Endothelial cell of umbilical vein (primary cell): ENCODE measurements around the gene MCF2L. TPM values are rescaled to one million over a fixed set of nuclear protein-coding genes. Genes with fewer than 3 reads are reported as not detected.

ENCODE experiments used
- BruUV-seq: library from RNA; stranded (reverse); fragments of 400-500 nt; replicated peaks from 2 replicates; lab custom pipeline; 2021; lab: Mats Ljungman, UMichigan
- CTCF ChIA-PET: fragments of 300-600, 350-600 bp; sonication (Branson Sonifier 250); formaldehyde crosslinking; loops from one replicate; lab custom pipeline; 2021; ENCODE audit warnings: antibody characterized with exemption, inconsistent platforms; lab: Charles Lee
- POLR2A ChIA-PET: fragments of 300-600, 350-600 bp; sonication (Branson Sonifier 250); formaldehyde crosslinking; loops from one replicate; lab custom pipeline; 2021; ENCODE audit warnings: antibody characterized with exemption, inconsistent platforms; lab: Charles Lee
- DNase-seq: peaks from one replicate; pipeline ENCODE4 v3.0.0-alpha.2; 2011; ENCODE audit warnings: low read depth, low spot score
- FAIRE-seq: peaks from 2 replicates; lab custom pipeline; 2011; peaks lifted over from hg19 to GRCh38; lab: Jason Lieb, UNC
- H2AFZ ChIP-seq: 2 replicates; pipeline ENCODE4 v1.6.0; 2012; ENCODE audit warnings: low read depth, low read length, control low read depth, inconsistent platforms
- H3K27ac ChIP-seq: 2 replicates; pipeline ENCODE4 v1.5.1; 2011; ENCODE audit warnings: low read depth, mild to moderate bottlenecking, control low read depth, low read length, moderate library complexity; ENCODE audit not compliant: insufficient read depth
- H3K27me3 ChIP-seq, 2 experiments: 2 replicates each; pipeline versions ENCODE4 v1.6.0 to v1.6.1; 2011; ENCODE audit warnings: low read length in 2 of 2, mixed read lengths in 1 of 2; ENCODE audit not compliant: control insufficient read depth in 2 of 2, insufficient read depth in 2 of 2
- H3K36me3 ChIP-seq, 2 experiments: 2 replicates in 1 of 2; 3 replicates in 1 of 2; pipeline ENCODE4 v1.5.1; 2011; ENCODE audit warnings: low read length in 2 of 2, mild to moderate bottlenecking in 1 of 2, moderate library complexity in 1 of 2; ENCODE audit not compliant: control insufficient read depth in 2 of 2, insufficient read depth in 2 of 2; ENCODE audit errors: extremely low read depth in 1 of 2
- H3K4me1 ChIP-seq: 3 replicates; pipeline ENCODE4 v1.5.1; 2011; ENCODE audit warnings: mild to moderate bottlenecking, low read length; ENCODE audit not compliant: control insufficient read depth, insufficient read depth; ENCODE audit errors: extremely low read depth
- H3K4me2 ChIP-seq: 2 replicates; pipeline ENCODE4 v1.6.1; 2011; ENCODE audit warnings: low read length, control low read depth, mixed read lengths; ENCODE audit not compliant: insufficient read depth
- H3K4me3 ChIP-seq, 3 experiments: fragments of 200-600 bp in 1 of 3; sonication (generic), shearing (Covaris generic) in 1 of 3; replicated peaks in 1 of 3; 2 replicates each; pipeline ENCODE4 v1.5.1; 2011 to 2016; ENCODE audit warnings: control low read depth in 3 of 3, low read length in 3 of 3, mild to moderate bottlenecking in 2 of 3, inconsistent platforms in 1 of 3, low read depth in 1 of 3, moderate library complexity in 1 of 3; ENCODE audit not compliant: insufficient read depth in 1 of 3
- H3K79me2 ChIP-seq: 2 replicates; pipeline ENCODE4 v1.6.0; 2012; ENCODE audit warnings: low read length, inconsistent platforms; ENCODE audit not compliant: control insufficient read depth, insufficient read depth
- H3K9ac ChIP-seq: replicated peaks from 2 replicates; pipeline ENCODE3; 2011; ENCODE audit warnings: low read length, control low read depth; ENCODE audit not compliant: insufficient read depth; ENCODE audit errors: extremely low read depth
- H3K9me1 ChIP-seq: replicated peaks from 3 replicates; pipeline ENCODE4 v1.6.0; 2011; ENCODE audit warnings: mild to moderate bottlenecking, low read length; ENCODE audit not compliant: control insufficient read depth, insufficient read depth; ENCODE audit errors: extremely low read depth
- H3K9me3 ChIP-seq: replicated peaks from 2 replicates; pipeline ENCODE4 v1.5.1; 2012; ENCODE audit warnings: low read length, inconsistent platforms; ENCODE audit not compliant: control insufficient read depth, insufficient read depth
- H4K20me1 ChIP-seq: replicated peaks from 2 replicates; pipeline ENCODE3; 2011; ENCODE audit warnings: mild to moderate bottlenecking, low read length; ENCODE audit not compliant: control insufficient read depth, insufficient read depth; ENCODE audit errors: extremely low read depth
- CTCF ChIP-seq, 2 donors: IDR thresholded peaks; 1 replicate in 1 of 2; 2 replicates in 1 of 2; pipeline ENCODE4 v1.5.1; 2011; ENCODE audit warnings: low read length in 2 of 2, mild to moderate bottlenecking in 2 of 2, moderate library complexity in 2 of 2, control low read depth in 1 of 2, inconsistent platforms in 1 of 2, low read depth in 1 of 2; ENCODE audit not compliant: insufficient read depth in 1 of 2; ENCODE audit errors: extremely low read depth in 1 of 2
- EZH2 ChIP-seq: IDR thresholded peaks from 2 replicates; pipeline ENCODE4 v1.6.1; 2012; ENCODE audit warnings: borderline replicate concordance, low read depth, mild to moderate bottlenecking, moderate library complexity, low read length, inconsistent platforms; ENCODE audit not compliant: severe bottlenecking
- FOS ChIP-seq: IDR thresholded peaks from 2 replicates; pipeline ENCODE4 v1.6.1; 2011; ENCODE audit warnings: mild to moderate bottlenecking, low read length, moderate library complexity, borderline replicate concordance; ENCODE audit not compliant: insufficient read depth
- GATA2 ChIP-seq: IDR thresholded peaks from 2 replicates; pipeline ENCODE4 v1.7.0; 2011; ENCODE audit warnings: low read depth, mild to moderate bottlenecking, moderate library complexity, mixed read lengths, low read length; ENCODE audit not compliant: insufficient read length, insufficient read depth
- JUN ChIP-seq: IDR thresholded peaks from 2 replicates; pipeline ENCODE4 v1.6.1; 2011; ENCODE audit warnings: borderline replicate concordance, low read depth; ENCODE audit not compliant: insufficient read length, insufficient read depth
- MYC ChIP-seq: IDR thresholded peaks from one replicate; pipeline ENCODE4 v1.6.1; 2011; ENCODE audit warnings: mild to moderate bottlenecking, low read depth, low read length
- POLR2A ChIP-seq: IDR thresholded peaks from 2 replicates; pipeline ENCODE4 v1.6.1; 2012; ENCODE audit warnings: low read depth, mild to moderate bottlenecking, control low read depth, low read length
- POLR2AphosphoS5 ChIP-seq: IDR thresholded peaks from 2 replicates; pipeline ENCODE4 v1.6.1; 2012; ENCODE audit warnings: low read depth, mild to moderate bottlenecking, control low read depth, low read length, moderate library complexity; ENCODE audit not compliant: insufficient read depth
- dilution Hi-C: fragments of 300-500 bp; cut with MboI; formaldehyde crosslinking; loops from one replicate; pipeline ENCODE4 v1.15.0; 2019; ENCODE audit warnings: low sequenced_read_pairs; ENCODE audit not compliant: extremely low pct_ligation_motif_present
- intact Hi-C: fragments of 100-400 bp; cut with micrococcal nuclease; formaldehyde crosslinking; loops from one replicate; pipeline ENCODE4 v1.10.0; 2022
- polyA plus RNA-seq, 4 experiments: library from polyadenylated mRNA; depleted of rRNA in 3 of 4; stranded (reverse) in 3 of 4; unstranded in 1 of 4; fragments of >200 nt; gene quantifications; 2 replicates each; pipeline versions ENCODE4 v1.2.1 to v1.2.3, GENCODE V29; 2011 to 2012; ENCODE audit warnings: missing spikeins in 1 of 4
- total RNA-seq: library from RNA; stranded (reverse); gene quantifications from 2 replicates; pipeline ENCODE4 v1.2.3, GENCODE V29; 2021
- TF ChIP-seq, protein P1 (sequence below): IDR thresholded peaks from 2 replicates; pipeline ENCODE4 v1.6.1; 2011; ENCODE audit not compliant: insufficient read depth, insufficient read length

Gene MCF2L
- total and polyA plus RNA-seq, 2 donors (not counting 3 experiments of a cell fraction or from before 2014, with no cell fraction given): 0.33 to 0.58 TPM

DNA sequence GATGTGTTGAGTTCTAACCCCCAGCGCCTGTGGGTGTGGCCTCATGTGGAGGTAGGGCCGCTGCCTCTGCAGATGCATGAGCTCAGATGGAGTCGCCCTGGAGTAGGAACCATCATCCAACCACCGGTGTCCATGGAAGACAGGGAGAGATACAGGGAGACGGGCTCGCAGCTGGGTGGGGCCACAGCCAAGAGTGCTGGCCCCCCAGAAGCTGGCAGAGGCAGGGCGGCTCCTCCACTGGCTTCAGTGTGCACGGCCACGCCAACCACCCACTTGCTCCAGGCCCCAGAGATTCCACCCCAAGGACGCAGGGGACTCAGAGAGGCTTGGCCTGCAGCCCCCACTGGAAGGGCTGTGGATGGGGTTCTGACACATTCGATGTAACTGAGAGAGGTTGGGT is 5.4 kb upstream of the MCF2L start:
- H3K79me2 ChIP-seq: no peaks in the 10 kb centered on the region
- no peak overlapping the region for H3K9ac ChIP-seq
- H4K20me1 ChIP-seq: no peaks in the 10 kb centered on the region
- H3K4me2 ChIP-seq: no peak overlapping the region
- H3K27ac ChIP-seq: no peak overlapping the region
- peaks cover 10 to 19% of the 10 kb centered on the region in 2 experiments for H3K27me3 ChIP-seq
- H3K9me3 ChIP-seq: no peaks in the 10 kb centered on the region
- ChIA-PET CTCF (no interaction called here), POLR2A (no interaction called here)
- no peak for TF ChIP-seq GATA2
- TF ChIP-seq, protein P1, sequence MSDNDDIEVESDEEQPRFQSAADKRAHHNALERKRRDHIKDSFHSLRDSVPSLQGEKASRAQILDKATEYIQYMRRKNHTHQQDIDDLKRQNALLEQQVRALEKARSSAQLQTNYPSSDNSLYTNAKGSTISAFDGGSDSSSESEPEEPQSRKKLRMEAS: no peak
- TF ChIP-seq CTCF (IDR thresholded peaks at IDR 0.05; ENCODE audit: extremely low read depth in 1 of 2, insufficient read depth in 1 of 2, low read depth in 1 of 2, low read length in 2 of 2): no peak
- TF ChIP-seq POLR2AphosphoS5: no peak
- TF ChIP-seq EZH2: no peak
- no peak for TF ChIP-seq POLR2A
- no peak for TF ChIP-seq FOS
- no peak for TF ChIP-seq JUN
- no peak for TF ChIP-seq MYC
- intact Hi-C loops (no loop called here), dilution Hi-C loops (no loop called here)
- no peak for DNase-seq
- no peak for FAIRE-seq
- H3K4me1 ChIP-seq: no peaks in the 10 kb centered on the region
- H2AFZ ChIP-seq: no peak overlapping the region
- no peak overlapping the region for H3K4me3 ChIP-seq
- H3K9me1 ChIP-seq: no peaks in the 10 kb centered on the region
- no peaks in the 10 kb centered on the region for H3K36me3 ChIP-seq
- BruUV-seq: no TSS peak
